GM19372 (cell line): ENCODE measurements around the gene FAM110A.
A peak's percentile ranks its signal among the peaks of the same experiment; 100 is the strongest.
"Not testable (repeated sequence)": the region's sequence is repeated elsewhere in the genome, so short reads cannot be mapped to it uniquely, and the experiment has no call there.

Experiments used
- ATAC-seq: cut with Tn5 transposase; IDR thresholded peaks from one replicate; pipeline ENCODE4 v1.9.1; 2021; ENCODE audit warnings: mild to moderate bottlenecking, low read depth, moderate library complexity; ENCODE audit not compliant: unreplicated experiment

FAM110A gene

DNA sequence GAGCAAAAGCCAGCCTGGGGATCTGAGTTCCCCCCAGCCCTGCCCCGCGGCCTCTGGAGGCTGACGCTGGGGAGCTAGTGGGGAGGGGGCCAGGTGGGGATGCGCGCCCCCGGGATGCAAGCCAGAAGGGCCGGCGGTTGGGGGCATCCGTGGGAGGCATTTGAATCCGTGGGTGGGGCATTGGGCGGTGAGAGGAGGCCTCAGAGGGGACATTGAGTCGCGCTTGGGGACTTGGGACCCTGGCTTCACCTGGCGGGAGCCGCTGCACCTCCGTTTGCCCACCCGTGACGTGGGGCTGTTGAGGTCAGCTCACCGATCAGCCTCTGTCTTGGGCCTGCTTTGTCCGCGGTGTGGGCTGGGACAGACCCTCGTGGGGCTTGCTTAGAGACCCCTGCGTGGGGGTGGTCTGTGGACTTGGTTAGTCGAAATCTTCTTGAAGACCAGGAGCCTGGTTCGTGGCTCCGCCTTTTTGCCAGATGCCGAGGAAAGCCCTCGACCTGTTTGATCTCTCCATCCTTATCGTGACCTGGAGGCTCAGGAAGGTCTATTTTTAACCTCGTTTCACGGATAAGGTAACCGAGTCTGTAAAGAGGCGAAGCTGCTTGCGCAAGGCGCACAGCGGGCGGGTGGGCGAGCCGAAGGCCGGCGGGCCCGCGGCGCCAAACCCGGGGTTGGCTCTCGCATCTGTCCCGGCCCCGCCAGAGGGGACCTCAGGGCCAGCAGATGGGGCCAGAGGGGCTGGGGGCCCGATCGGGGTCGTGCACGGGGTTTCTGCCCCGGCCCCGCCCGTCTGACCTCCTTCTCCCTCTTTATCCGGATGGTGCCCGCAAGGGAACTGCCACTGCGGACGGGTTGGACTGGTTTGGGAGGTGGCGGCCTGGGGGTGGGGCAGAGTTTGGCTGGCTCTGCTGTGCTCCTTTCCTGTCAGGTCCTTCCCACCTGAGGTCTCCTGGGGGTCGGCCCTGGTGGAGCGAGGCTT is 8.3 kb downstream of the FAM110A start:
- no peak for ATAC-seq

DNA sequence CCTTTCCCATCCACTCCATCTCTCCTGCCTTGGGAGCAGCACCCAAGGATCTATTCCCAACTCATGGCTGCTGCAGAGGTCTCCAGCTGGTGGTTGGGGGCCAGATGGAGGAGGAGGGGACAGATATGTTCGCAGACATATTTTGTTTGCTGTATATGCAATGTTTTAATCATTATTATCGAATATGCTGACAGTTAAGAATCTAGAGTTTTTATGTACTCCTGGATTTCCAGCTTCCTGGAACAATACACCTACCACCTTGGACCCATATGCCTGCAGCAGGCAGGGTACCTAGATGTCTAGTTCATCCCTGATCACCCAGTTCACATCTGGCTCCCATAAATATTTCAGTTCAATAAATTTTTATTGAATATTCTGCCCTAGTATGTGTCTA is 9.0 kb downstream of the FAM110A start:
- no peak for ATAC-seq

DNA sequence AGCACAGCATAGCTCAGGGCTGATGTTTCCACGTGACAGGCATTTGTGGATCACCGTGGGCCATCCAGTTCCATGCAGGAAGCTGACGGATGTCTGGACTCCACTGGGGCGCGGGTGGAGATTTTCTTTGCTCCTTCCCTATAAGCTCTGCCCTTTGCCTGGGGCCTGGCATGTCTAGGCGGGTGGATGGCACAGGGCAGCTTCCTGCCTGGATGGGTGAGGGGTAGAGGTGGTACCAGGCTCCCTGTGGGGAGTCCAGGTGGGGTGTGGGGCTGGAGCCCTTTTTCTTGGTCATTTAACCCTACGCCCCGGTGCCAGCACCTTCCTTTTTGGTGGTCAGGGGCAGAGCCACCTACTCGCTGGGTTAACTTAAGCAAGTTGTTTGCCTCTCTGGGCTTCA is 10.4 kb downstream of the FAM110A start:
- no peak for ATAC-seq

DNA sequence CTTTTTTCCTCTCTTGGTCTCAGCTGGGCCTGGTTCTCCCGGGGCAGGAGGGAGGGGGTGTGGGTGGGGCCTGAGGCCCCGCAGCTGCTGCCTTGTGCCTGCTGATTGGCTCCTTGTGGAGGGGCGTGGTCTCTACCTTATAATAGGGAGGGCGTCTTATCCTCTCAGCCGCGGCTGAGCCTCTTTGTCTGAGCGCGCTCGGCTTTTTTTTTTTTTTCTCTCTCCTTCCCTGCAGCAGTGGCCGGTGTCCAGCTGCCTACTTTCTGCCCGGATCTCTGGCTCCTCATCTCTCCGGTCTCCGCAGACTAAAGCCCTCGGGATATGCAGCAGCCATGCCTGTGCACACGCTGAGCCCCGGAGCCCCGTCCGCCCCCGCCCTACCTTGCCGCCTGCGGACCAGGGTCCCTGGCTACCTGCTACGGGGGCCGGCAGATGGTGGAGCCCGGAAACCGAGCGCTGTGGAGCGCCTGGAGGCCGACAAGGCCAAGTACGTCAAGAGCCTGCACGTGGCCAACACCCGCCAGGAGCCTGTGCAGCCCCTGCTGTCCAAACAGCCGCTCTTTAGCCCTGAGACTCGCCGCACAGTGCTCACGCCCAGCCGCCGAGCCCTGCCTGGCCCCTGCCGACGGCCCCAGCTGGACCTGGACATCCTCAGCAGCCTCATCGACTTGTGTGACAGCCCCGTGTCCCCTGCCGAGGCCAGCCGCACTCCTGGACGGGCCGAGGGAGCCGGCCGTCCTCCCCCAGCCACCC is 11.1 kb downstream of the FAM110A start:
- peak; percentile 94 for ATAC-seq

DNA sequence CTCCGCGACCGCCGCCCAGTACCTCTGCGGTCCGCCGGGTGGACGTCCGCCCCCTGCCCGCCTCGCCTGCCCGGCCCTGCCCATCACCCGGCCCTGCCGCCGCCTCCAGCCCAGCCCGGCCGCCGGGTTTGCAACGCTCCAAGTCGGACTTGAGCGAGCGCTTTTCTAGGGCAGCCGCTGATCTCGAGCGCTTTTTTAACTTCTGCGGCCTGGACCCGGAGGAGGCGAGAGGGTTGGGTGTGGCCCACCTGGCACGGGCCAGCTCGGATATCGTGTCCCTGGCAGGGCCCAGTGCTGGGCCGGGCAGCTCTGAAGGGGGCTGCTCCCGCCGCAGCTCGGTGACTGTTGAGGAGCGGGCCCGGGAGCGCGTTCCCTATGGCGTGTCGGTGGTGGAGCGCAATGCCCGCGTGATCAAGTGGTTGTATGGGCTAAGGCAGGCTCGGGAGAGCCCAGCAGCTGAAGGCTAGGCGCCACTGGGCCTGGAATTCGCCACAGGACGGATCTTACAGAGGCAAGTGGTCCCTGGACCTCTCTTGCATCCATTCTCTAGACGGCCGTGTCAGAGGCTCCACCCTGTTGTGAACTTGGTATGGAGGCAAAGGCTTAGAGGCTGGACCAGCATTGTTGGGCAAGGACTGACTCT is 11.8 kb downstream of the FAM110A start:
- no peak for ATAC-seq

DNA sequence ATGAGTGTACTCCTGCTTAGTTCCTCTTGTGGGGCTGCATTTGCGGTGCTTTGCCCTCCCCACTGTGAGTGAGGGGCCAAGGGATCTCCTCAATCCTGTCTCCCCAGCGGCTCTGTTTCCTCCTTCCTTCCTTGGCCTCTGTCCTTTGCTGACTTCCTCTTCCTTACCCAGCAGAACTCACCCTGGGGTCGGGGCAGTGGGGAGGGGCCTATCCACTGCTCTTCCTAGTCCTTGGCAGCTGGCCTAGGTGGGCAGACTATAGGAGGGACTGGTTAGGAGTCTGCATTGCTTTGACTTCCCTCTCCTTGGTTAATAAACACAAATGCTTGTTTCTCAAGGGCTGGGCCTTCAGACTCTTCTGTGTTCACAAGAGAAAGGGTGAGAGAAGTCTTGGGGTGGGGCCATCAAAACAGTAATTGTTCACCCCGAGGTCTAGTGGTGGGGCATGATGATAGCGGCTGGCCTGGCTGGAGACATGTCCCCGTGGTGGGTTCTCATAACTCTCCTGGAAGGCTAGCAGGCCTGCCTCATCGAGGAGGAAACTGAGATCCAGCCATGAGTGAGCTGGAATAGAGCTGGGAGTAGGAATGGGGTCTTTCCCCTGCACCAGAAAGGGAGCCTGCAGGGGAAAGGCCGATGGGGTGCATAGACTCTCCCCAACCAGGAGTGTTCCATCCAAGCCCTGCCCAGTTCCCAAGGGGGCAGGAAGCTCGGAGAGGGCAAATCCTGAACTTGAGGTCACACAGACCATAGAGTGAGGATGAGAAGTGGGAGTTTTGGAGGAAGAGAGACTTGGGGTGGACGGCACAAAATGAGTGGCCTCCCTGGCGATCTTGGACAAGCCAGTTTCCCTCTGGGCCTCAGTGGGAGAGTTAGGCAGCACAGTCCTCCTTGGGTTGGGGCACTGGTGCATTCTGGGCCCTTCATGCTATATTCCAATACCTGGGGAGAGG is 12.7 kb downstream of the FAM110A start:
- no peak for ATAC-seq

DNA sequence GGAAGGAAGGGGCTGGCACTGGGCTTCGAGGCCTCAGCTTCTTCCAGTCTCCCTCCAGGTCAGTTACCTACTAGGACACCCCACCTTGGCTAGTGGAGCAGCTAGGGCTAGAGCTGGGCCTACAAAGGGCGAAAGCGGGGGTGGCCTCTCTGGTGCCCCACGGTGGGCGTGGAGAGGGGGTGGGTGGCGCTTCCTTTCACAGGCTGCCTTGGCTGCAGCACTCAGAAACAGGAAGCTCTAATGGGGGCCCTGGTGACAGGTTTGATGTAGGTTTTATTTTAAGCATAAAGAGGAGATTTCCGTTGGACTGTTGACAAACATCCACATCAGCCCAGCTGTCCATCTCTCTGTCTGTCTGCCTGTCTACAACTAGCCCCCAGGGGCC is 13.4 kb downstream of the FAM110A start:
- no peak for ATAC-seq

DNA sequence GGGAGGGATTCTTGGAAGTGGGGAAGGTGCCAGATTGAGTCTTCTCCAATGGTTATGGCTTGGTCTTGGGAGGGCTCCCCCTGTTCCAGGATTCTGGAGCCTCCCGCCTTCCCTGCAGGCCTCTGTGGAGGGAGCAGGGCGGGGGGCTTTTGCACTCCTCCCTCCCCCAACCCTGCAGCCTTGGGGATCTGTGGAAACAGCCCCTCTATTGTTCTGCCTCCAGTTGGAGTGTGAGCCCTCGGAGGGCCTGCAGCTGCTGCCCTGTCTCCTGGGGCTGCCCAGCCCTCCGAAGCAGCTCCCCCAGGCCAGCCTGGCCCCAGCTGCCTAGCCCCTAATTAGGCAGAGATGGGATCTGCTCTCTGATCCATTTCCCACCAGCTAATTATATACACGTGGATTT is 14.7 kb downstream of the FAM110A start:
- ATAC-seq, result no peak

DNA sequence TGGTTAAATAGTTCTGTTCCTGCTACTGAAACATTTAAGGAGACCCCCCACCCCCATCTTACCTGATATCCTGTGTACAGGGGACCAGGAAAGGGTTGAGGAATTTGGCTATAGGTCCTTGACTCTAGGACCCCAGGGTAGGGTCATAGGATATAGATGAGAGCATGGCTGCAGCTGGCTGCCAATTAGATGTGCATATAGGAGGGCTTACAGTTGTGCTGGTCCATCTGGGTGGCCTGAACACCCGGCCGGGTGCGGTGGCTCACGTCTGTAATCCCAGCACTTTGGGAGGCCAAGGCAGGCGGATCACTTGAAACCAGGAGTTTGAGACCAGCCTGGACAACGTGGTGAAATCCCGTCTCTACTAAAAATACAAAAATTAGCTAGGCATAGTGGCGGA is 15.2 kb downstream of the FAM110A start:
- not testable (repeated sequence) for ATAC-seq

DNA sequence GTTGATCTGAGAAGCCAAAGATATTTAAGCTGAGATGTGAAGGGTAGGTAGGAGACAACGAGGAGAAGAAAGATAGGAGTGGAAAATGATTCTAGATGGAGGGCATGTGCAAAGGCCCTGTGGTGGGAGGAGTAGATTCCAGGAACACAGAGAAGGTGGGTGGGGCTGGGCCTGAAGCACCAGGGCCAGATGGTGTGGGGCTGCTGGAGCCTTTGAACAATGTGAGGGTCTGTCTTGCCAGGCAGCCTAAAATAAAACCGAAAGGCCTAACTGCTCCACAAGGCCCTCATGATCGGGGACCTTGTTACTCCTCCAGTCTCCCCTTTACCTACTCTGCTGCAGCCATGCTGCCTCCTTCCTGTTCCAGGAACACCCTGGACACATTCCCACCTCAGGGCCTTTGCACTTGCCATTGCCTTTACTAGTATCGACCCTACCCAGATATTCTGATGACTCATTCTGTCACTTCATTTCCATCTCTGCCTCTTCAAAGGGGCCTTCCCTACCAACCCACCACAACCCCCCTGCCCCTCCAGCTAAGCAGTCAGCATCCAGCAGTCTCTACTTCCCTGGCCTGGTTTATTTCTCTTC is 20.0 kb downstream of the FAM110A start:
- ATAC-seq, result no peak

DNA sequence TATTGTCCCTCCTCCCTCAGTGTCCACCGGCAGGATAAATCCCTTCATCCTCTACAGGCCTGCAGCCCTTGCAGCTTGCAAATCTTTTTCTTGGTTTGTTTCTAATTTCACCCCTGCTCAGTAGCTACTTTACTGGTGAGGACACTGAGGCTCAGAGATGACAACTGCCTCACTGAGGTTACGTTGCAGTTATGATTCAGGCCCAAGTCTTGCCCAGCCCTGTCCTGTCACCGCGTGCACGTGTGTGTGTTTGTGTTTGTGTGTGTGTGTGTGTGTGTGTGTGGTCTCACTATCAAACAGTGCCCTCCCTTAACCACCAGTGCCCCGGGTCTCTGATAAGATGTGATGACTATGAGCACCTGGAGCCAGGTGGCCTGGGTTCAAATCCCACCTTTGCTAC is 21.1 kb downstream of the FAM110A start:
- no peak for ATAC-seq

DNA sequence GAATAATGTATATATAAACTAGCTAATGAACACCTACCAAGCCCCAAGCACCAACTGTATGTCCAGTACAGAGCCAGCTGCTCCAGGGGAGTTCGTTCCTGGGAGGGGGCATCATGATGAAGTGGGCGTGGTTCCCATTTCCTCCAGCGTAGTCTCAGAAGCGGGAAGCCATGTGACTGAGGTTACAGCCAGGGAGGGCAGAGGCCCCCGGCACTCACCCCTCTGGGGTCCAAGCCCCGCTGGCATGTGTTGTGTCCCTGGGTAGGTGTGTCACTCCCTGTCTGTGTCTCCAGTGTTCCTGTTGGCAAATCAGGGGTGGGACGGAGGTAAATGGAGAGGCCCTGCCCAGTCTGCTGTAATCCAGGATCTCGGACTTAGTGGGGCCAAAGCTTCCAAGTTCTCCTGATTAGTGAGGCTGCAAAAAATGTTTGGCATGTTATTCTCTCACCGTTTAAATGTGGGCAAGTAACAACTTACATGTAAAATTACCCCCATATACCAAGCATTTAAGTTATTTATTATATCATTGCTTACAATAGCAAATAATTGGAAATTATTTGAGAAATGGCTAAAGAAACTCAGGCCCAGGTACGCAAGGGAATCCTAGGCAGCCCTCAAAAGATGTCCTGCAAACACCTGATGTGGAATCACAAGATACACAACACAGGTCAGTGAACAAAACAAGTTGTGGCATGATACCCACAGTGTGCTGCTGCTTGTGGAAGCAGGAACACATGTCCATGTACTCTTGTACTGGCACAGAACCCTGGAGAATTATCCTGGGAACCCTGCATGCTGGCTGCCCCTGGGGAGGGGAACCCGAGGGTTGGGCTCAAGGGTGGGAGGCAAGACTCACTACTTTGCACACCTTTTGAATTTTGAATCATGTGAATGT is 22.2 kb downstream of the FAM110A start:
- ATAC-seq, result no peak

DNA sequence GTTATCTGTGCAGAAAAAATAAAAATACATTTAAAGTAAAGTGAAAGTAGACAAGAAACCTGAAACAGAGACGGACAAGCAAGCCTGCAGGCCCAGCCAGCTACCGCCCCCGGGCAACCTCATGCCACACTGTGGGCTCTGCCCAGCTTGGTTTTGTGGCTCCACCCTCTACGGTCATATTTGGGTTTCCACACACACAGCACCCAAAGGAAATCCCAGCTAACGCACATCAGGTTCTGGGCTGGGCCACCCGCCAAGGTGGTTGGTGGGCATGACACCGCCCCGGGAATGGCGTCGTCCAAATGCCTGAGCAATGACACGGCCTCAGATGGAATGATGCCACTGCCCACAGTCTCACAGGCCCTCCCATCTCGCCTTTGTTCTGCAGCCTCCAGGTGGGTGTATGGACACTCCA is 22.9 kb downstream of the FAM110A start:
- ATAC-seq, result no peak

DNA sequence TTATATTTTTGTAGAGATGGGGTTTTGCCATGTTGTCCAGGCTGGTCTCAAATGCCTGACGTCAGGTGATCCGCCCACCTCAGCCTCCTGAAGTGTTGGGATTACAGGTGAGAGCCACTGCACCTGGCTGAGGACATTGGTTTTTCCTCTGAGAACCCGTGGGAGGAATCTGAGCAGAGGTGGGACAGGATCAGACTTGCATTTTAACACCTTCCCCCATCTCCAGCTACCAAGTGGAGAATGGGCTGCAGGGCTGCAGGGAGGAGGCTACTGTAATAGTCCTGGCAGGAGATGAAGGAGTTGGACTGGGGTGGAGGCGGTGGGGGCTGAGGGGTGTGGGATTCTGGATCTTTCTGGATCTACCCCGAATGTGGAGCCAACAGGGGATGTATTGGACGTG is 24.5 kb downstream of the FAM110A start:
- ATAC-seq, result no peak

DNA sequence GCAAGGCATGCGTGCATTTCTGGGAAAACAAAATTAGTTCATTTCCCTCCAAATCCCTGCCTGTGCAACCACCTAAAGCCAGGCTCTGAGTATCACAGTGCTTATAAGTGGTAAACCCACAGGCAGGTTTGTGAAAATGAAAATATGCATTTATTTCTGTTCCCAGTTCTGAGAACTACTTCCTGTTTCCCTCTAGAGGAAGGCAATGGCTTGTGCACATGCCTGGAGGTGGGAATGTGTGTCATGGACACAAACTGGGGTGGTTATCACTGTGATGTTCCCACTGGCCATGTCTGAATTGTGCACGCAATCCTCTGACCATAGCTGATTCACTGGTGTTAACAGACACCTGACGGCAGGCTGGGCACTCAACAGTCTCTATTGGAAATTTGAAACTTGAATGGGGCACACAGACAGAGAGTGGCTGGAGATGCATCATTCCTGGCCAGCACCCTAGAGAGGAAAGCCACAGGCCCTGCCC is 26.3 kb downstream of the FAM110A start:
- ATAC-seq, result no peak

DNA sequence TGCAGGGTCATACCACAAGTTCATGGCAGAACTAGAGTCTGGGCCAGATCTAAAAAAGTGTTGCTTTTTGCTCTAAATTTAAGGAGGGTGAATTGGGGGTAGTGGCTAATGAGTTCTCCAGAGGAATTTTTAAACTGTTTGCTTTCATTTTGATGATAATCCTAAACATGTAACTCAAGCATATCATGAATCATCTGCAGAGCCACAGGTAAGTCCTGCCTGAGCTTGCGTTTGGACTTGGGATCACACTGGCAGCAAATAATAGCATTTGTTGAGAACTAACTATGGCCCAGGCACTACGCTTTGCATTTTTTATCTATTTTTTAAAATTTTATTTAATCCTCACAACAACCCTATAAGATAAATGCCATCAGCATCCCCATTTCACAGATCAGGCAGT is 27.4 kb downstream of the FAM110A start:
- no peak for ATAC-seq

DNA sequence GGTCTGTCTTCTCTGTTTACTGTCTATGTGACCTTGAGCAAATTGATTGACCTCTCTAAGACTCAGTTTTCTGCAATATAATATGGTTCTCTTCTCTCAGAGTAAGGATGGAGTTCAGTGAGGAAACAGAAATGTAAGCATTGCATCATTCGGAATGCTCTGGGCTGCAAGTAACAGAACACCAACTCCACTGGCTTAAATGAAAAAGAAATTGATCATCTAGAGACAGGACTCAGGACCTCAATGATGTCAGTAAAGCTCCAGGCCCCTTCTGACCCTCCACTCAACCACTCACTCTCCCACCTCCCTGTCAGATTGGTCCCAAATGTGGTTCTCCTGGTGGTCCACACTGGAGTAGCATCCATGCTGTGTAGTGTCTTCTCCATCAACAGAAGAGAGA is 31.9 kb downstream of the FAM110A start:
- no peak for ATAC-seq

DNA sequence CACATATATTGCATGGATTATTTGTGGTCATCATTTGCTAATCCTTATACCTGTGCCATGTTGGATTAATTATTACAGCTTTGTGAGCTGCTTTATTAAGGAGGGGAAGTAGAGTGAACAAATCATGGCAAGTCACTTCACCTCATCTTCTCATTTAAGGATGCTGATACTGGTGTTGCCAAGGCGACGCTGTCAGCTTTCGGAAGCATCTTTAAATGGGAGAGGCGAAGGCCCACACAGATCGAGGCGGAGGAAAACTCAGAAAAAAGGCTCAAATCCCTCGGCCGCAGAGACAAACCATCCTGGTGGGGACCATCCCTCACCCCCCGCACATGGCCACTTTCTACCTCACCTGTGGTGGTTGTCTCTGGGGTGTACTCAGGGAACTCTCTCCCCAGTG is 34.8 kb downstream of the FAM110A start:
- ATAC-seq, result no peak

DNA sequence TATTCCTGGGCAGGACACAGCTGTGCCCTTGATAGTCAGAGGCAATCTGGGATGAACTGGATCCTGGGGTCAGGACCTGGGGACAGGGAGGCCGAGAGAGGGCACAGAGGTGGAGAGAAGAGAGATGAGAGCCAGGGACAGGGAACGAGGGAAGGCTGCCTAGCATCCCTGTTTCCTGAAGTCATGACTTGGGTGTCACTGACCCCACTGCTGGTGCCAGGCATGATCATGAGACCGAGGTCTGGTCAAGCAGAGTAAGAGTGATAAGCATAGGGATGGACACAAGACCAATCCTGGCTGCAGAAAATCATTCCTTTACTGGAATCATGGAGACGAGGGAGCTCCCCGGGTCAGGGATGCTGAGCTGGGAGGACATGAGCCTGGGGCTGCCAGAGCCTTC is 36.1 kb downstream of the FAM110A start:
- no peak for ATAC-seq
